Measurements from ENCODE around the gene DGKD. TPM values are rescaled to one million over a fixed set of nuclear protein-coding genes. Genes with fewer than 3 reads are reported as not detected.
A peak's percentile ranks its signal among the peaks of the same experiment; 100 is the strongest.

The DGKD gene
- polyA plus RNA-seq, 1 donor, result 21.9 TPM

DNA sequence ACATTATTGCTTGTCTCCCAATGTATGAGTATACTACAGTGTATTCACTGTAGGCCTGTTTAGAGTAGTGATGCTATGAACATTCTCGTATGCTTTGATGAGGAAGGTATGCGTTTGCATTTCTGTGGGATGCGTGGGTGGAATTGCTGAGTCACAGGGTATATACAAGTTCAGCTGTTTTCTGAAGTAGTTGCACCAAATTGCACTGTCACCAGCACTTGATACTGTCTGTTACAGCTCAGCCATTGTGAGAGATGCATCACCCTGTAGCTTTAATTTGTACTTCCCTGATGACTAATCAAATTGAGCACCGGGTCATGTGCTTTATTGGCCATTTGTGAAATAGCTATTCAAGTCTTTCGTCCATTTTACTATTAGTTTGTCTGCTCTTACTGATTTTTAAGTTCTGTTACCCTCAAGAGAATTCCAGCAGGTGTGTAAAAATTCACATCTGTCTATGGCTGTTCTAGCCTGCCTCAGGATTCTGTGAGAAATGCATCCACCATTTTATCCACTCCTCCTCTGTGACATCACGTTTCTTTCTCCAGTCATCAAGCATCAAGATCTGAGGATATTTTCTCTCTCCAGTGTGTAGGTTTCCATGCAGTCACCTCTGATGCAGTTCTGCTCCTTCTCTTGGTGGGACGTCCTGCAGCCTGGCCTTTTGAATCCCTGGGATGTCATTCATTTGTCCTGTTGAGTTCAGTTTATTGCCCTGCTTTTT lies 72.5 kb downstream of the DGKD start:
- no peak for DNase-seq (ENCODE audit: low read depth)

DNA sequence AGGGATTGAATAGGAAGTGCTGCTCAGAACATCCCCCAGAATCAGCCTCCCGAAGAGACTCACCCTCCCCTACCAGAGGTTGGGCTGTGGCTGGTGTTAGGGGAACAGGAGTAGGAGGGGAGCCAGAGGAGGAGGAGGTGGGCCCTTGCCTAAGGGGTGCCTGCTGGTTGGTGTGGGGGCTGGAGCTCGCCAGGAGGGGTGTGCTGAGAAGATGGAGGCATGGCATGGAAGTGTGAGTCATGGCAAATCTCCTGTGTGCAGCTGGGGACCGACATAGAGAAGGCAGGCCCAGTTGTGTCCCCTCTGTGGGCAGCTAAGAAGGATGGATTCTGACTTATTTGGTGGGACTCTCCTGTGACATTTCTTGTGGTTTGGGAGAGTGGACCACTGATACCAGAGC lies 73.7 kb downstream of the DGKD start:
- no peak for DNase-seq (ENCODE audit: low read depth)

DNA sequence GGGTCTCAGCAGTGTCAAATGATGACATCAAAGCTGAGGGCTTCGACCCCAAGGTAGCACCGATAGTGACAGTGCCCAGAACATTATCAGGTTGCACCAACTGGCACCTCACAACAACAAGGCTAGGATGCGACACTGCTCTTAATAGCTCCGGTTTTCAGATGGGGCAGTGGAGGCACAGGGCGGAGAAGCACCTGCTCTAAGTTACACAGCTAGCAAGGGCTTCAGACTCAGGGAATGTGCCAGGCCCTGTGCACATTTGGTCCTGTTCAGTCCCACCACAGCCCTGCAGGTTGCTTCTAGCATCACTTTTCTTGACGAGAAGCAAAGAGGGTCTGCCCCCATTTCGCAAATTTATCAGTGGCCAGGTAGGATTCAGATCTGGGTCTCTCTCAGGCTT lies 74.1 kb downstream of the DGKD start:
- no peak for DNase-seq (ENCODE audit: low read depth)

DNA sequence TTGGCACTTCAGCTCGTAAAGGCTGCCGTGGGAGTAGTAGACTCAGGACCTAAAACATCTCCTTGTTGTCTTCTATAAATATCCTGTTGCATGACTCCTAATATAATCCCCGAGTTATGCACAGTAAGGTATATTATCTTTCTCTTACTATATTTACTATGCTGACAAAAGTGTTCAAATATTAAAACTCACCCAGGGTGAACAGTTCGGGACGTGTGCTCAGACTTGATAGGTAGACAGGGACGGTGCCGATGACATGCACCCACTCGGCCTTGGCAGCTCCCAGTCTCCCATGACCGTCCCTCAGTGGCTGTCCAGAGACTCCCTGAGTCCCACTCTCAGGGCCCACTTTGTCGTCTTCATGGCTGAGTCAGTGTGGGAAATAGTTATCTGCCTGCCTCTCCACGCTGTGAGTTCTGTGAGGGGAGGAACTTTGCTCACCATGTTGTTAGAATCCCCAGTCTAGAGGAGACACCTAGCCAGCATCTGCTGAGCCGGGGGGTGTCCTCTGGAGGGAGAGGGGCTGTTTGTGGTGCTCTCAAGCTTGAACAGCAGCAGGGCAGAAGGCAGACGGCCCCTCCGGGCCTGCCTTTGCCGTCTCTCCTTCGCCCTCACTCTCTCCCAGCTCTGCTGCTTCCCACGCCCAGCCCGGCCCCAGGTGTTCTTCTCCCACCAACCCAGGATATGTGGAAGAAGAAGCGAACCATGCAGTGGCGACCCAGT lies 75.0 kb downstream of the DGKD start:
- DNase-seq (ENCODE audit: low read depth), result no peak

DNA sequence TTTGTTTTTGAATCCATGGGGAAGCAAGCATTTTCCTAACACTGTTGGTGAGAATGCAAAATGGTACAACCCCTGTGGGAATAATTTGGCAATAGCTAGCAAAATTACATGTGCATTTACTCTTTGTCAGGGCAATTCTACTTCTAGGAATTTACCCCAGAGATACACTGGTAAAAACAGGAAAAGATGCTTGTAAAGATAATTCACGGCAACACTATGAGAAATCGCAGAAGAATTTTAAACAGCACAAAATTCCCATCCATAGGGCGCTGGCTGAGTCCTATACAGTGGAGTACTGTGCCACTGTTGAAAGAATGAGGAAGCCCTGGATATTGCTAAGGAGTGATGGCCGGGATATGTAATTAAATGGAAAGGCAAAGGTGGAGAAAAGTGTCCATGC lies 75.8 kb downstream of the DGKD start:
- DNase-seq (ENCODE audit: low read depth), result no peak

DNA sequence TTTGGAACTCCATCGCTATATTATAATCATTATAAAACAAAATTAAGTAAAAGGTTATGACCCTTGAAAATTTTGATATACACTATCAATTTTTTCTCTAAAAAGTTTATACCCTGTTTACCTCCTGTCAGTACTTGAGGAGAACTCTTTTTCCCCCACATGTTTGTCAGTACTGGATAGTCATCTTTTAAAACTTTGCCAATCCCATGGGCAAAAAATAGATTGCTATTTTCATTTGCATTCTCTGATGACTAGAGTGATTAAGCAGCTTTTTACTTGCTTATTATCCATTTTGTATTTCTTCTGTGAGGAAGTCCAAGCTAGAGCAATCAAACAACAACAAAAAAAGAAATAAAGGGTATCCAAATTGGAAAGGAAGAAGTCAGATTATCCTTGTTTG lies 76.4 kb downstream of the DGKD start:
- no peak for DNase-seq (ENCODE audit: low read depth)

DNA sequence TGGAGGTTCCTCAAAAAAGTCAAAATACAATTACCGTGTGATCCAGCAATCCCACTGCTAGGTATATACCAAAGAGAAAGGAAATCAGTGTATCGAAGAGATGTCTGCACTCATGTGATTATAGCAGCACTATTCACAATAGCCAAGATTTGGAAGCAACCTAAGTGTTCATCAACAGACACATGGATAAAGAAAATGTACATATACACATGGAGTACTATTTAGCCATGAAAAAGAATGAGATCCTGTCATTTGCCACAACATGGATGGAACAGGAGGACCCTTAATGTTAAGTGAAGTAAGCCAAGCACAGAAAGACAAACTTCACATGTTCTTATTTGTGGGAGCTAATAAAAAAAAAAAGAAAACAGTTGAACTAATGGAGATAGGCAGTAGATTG lies 78.7 kb downstream of the DGKD start:
- no peak for DNase-seq (ENCODE audit: low read depth)

DNA sequence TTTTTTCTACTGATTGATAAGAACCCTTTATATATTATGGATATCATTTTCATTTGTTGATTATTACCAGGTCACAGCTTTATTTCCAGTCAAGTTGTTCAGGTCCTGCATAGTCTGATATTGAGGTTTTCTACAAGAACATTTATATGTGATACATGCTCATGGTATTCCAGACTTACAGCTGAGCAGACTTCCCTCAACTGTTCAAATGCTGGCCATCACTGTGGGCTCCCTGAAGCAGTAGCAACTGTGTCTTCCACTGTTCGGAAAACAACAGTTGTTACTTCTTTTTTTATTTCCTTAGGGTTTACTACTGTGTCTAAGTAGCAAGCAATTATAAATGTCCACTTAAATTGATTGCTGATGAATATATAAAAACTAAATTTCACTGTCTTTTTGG lies 79.5 kb downstream of the DGKD start:
- DNase-seq (ENCODE audit: low read depth), result no peak

DNA sequence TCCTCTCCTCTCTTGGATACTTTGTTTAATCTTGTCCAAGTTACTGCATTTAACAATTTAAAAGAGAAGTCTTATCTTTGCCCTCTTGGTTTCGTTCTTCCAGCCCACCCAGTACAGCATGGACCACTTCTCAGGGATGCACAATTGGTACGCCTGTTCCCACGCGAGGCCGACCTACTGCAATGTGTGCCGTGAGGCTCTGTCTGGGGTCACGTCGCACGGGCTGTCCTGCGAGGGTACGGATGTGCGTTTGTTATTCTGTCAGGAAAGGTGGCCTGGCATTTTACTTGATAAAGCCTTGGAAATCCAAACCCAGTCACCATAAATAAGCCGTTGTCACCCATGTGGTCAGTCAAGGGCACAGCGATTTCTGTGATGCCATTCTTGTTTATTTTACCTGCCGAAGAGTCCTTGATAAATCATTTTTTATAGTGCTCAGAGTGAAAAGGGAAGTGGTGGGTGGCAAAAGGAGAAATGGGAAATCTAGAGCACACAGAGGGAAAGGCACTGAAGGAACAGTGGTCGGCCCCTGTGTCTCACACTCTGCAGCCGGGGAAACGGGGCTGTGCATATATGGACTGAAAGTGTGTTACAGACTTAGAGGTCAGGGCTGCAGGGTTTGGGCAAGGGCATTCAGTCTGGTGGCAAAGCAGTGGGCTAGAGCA lies 80.5 kb downstream of the DGKD start:
- no peak for DNase-seq (ENCODE audit: low read depth)

DNA sequence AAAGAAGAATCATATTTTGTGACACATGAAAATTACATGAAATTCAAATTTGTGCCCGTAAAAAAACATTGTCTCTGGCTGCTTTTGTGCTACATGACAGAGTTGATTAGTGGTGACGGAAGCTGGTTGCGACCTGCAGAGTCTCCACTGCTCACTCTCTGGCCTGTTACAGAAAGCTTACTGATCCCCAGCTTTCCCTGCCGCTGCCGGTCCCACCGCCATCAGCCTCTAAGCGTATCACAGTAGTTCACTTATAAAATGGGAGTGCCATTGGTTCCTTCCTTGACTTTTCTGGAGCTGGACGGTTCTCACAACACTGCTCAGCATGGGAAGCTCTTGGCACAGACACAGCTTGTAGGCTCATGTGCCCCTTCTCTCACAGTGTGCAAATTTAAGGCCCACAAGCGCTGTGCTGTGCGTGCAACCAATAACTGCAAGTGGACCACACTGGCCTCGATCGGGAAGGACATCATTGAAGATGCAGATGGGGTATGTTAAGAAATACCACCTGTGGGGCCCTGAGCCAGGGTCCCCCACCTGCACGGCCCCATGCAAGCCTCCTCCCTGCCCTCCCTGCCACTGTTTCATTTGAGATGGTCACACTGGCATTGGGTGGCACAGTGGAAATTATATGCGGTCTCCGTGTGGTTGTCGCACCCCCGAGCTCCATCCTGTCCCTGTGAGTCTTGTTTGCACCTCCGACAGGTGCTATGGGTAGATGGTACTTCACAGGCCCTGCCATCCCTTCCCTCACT lies 81.3 kb downstream of the DGKD start:
- no peak for DNase-seq (ENCODE audit: low read depth)

DNA sequence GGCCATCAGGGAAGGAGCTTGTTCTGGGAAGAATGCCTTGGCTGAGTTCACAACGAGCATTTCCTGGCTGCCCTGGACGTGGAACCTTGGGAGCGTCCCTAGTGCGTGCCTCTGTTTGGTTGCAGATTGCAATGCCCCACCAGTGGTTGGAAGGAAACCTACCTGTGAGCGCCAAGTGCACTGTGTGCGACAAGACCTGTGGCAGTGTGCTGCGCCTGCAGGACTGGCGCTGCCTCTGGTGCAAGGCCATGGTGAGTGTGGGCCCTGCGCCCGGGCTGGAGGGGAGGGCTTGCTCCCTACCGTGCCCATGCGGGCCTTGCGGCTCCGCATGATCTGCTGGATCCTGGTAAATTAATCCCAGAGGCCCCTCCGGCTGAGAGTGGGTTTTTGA lies 81.9 kb downstream of the DGKD start:
- DNase-seq (ENCODE audit: low read depth), result no peak

DNA sequence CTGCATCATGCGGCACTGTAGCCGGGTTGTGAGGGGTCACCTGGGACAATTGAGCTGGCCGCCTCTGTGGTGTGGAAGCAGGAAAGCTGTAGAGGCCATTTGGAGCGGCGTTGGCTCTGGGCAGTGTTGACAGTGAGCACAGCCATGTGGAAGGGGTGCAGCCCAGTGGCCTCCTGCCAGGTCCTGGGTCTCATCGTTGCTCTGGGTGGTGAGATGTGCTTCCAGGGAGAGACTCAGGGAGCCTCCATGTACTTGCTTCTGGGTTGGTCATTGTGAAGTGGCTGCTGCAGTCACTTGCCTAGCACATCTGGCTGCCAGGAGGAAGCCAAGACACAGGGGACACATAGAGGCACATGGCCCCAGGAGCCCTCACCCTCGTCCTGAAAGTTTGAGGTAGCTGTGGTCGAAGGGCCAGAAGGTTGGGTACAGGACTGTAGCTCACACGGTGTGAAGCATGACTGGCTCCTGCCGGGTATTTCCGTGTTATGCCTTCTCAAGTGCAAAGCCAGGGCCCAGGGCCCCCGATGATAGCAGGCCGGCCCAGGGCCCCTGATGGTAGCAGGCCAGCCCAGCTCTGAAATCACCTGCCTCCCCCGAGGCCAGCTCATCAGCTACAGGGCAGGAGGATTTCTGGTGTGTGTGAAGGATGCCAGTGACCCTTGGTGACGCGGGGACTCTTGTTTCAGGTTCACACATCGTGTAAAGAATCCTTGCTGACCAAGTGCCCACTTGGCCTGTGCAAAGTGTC lies 82.6 kb downstream of the DGKD start:
- DNase-seq (ENCODE audit: low read depth), result no peak

DNA sequence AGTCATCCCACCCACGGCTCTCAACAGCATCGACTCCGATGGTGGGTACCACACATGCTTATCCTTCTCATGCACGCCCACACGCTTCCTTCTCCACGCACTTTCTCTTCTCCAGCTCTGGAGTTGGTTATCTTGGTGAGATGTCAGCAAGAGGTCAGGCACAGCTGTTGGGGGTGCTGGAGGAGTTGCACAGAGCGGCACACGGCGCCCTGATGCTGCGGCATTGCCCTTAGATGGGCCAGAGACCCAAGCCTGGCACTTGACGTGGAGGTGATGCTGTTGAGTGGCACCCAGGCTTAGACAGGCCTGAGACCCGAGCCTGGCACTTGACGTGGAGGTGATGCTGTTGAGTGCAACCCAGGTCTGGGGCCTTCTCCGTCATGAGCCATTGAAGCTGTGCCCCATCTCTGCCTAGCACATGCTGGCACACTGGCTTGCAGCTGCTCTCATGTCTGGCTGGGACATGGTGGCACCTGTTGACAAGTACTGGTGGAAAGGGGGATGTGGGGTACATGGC lies 83.2 kb downstream of the DGKD start:
- DNase-seq (ENCODE audit: low read depth), result no peak

DNA sequence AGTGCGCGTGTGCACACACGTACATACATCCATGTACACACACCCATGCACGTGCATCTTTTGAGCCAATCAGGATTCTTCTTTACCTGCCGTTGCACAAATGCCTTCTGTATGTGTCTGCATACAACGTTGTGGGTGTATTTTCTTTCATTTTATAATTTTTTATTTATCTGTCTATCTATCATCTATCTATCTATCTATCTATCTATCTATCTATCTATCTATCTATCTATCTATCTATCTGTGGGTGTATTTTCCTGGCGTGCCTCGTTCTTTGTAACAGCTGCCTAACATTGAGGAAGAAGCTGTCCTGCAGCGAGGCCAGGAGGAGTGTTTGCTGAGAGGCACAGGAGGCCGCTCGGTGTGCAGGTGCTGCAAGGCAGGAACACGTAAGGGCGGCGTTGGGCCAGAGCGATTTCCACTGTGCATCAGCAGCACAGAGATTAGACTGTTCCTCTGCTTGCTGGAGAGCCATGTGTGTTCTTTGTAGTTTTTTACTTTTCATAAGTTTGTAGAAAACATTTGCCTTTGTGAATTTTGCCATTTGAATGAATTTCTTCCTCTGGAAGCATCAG lies 84.4 kb downstream of the DGKD start:
- no peak for DNase-seq (ENCODE audit: low read depth)

DNA sequence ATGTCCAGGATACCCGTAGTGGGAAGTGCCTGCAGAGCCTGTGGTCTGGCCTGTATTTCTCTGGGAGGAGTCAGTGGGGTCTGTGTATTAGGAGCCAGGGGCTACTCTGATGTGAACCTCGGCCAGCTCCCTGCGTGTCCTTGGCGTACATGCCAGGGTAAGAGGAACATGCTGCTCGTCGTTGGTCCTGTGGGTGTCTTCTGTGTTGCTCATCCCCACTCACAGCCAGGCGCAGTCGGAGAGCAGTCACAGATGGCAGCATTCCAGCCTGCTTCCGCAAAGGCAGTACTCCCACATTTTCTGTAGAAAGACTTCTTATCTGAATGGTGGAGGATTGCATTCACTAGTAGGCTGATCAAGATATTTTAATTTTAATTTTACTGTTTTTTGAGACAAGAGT lies 84.9 kb downstream of the DGKD start:
- DNase-seq (ENCODE audit: low read depth), result no peak

DNA sequence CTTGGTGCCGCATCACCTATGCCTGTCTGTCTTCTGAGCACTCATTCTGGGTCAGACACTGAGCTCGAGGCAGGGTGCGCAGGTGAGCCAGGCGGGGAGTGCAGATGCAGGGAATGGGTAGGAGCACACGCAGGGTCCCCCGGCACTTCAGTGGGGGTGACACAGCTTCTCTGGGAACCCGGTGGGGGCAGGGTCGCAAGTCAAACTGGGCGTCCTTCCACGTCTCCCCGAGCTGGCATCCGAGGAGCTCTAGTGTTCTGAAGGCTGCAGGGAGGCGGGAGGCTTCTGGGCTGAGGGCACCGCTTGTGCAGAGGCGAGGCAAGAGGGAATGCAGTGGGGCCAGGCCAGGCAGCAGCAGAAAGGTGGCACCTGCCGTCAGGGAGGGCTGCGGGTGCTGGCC lies 86.0 kb downstream of the DGKD start:
- no peak for DNase-seq (ENCODE audit: low read depth)

DNA sequence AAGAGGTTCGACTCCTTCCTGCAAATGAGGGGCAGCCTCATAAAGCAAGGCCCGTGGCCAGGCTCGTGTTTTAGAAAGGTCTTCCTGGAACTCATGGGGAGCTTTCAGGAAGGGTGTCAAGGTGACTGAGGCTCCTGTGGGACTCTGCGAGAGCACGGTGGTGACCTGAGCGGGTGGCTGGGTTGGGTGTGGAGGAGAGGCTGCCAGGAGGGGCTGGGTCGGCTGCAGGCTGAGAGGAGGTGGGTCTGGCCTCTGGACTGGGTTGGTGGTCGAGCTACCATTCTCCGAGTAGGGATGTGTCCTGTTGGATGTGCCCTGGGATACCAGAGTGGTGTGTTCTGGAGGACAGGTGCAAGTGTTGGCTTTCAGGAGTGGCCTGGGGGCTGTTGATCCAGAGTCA lies 86.4 kb downstream of the DGKD start:
- no peak for DNase-seq (ENCODE audit: low read depth)

DNA sequence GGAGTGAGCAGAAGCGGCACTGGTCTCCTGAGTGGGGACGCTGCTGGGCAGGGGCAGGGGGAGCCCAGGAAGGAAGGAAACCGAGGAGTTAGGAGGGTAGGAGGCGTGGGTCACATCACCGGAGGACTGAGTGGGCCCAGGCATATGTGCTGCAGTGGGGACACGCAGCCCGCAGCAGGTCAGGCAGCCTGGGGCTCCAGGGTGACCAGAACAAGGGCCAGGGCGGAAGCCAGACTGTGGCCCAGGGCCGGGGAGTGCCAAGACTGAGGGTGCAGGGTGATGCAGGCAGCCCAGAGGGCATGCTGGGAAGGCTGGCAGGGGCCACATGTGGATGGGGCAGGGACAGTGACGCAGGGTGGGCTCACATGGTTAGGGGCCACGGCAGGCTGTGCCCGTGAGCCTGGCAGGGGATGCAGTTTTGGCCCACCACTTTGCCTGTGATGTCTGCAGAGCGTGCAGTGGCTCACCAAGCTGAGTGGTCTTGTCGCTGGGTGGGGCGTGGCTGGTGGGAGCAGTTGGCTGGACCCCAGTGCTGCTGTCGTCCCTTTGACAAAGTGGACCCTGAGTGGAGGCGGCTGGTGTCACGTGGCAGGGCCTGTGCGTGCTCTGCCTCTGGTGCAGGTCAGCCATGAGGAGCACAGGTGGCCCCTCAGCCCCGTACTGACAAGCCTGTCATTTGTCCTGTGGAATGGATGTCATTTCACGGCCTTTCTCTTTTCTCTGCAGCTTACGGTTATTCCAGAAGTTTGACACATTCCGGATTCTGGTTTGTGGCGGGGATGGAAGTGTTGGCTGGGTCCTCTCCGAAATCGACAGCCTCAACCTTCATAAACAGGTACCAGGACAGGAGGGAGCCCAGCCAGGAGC lies 87.1 kb downstream of the DGKD start:
- no peak for DNase-seq (ENCODE audit: low read depth)

DNA sequence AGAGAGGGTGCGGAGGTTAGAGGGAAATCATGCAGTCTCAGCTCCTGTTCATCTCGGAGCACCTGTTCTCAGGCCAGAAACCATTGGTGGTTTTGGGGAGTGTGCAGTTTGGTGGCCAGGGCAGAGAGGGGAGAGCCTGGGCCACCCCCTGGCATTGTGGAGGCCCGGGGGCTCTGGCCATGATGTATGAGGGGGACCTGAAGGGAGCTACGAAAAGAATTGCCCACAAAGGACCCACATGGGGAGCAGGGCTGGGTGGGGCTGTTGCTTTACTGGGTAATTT lies 87.7 kb downstream of the DGKD start:
- no peak for DNase-seq (ENCODE audit: low read depth)

DNA sequence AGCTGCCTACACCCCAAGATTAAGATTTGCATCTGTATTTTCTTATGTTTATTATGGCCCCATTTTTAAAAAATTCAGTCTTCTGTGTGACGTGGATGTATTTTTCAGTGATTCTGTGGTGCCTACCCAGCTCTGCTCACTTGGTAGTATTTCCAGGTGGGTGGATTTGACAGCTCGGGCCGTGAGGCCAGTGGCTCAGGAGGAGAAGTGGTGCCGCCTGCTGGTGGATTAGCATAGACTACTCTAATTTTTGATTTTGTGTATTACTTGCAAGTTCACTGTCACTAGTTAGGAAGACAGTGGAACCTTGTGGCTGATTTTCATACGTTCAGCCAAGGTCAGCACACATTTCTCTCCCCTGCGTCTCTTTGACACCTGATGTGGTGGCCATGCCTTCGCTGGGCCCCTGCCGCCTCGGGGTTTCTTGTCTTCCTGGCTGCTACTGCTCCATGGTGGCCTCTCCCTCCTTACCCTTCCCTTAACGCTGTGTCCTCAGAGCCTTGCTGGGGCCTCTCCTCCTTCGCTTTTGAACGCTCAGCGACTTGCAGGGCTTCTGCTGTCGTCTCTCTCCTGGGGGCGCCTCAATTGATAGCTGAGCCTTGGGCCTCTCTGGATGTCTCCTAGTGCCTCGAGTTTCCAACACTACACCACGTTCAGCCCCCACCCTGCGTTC lies 89.4 kb downstream of the DGKD start:
- DNase-seq (ENCODE audit: low read depth), result peak; percentile 65
